Putamen (tissue), 1 donor: ENCODE data around the gene CRB2.

Source experiments
- DNase-seq: peaks from one replicate; pipeline ENCODE4 v3.0.0-alpha.2; 2016; ENCODE audit warnings: low spot score

Gene CRB2

GRCh38 chr9:123421801-123422455, 65.9 kb downstream of the CRB2 start:
- no peak for DNase-seq

- no peak for DNase-seq
These were observed 66.8 kb downstream of the CRB2 start for GRCh38 chr9:123422635-123423310.

- no peak for DNase-seq
These were observed 67.3 kb downstream of the CRB2 start for GRCh38 chr9:123423311-123423640.

DNA sequence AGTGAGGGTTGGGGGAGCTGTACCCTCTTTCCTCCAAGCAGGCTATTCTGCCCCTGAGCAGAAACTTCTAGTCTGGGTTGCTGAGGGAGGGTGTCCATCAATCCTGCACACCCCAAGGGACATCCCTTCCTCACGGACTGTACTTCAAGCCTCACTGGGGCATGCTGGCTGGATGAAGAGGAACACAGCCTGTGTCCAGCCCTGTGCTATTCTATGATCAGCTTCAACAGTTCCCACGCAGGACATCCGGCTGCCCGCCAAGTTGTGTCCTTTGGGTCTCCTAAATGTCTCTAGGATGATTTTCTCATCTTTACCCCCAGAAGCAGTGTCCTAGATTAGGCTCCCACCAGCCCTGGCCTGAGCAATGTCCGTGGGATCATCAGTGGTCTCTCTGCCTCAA, 68.1 kb downstream of the CRB2 start:
- no peak for DNase-seq

GRCh38 chr9:123424552-123425225, 68.7 kb downstream of the CRB2 start:
- DNase-seq, result no peak

- DNase-seq, result peak; percentile 61
These were observed 69.3 kb downstream of the CRB2 start for GRCh38 chr9:123425261-123425821.

DNA sequence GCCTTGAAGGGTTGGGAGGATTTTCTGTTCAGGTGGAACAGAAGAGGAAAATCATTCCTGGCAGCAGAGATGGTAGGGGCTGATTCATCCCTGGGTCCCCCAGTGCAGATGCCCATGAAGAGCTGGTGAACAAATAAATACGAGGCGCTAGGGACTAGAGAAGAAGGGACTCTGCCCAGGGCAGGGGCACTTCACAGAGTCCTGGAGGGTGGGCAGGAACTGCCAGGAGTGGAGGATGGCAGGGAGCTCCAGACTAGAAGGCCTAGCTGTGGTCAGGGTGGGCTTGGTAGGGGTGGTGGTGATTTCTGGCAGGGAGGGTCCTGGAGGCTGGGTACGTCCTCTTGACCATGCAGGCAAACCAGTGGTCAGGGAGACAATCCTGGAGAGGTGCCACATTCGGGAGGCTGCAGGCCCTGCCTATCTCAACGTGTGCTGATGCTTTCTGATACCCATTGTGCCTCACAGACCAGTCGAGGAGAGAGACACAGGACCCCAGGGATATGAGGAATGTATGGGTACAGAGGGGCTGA, 69.9 kb downstream of the CRB2 start:
- DNase-seq, result no peak

DNA sequence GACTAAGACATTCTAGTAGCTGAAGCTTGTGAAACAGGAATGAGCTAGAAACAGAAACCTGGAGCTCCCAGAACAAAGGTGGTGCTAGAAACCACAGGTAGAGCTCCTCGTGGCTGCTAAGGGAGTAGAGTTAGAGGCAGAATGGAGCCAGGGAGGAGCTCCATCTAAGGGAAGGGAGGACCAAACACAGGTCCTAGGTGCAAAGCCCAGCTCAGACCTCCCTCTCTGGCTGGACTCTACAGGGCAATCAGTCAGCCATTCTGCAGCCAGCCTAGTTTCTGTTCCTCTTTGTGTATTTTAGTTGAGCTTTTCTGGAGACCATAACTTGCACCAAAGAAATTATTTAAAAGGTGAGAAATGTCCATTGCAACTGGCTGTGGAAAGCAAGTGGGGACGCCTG, 70.4 kb downstream of the CRB2 start:
- no peak for DNase-seq
